H9 (cell line): Measurements from ENCODE around the gene GRID1. TPM values are rescaled to one million over a fixed set of nuclear protein-coding genes. Genes with fewer than 3 reads are reported as not detected.

Experiments
- DNase-seq: peaks from one replicate; pipeline ENCODE4 v3.0.0-alpha.2; 2017
- H2AFZ ChIP-seq: one replicate; pipeline ENCODE4 v1.6.1; 2013; ENCODE audit warnings: mild to moderate bottlenecking, low read length, control low read depth, moderate library complexity
- H2AK5ac ChIP-seq: 2 replicates; pipeline ENCODE4 v1.6.1; 2013; ENCODE audit warnings: low read length, control low read depth, mixed read lengths; ENCODE audit not compliant: insufficient read length
- H2BK120ac ChIP-seq: one replicate; pipeline ENCODE4 v1.6.1; 2013; ENCODE audit warnings: low read depth, mild to moderate bottlenecking, low read length, control low read depth, inconsistent platforms; ENCODE audit not compliant: poor library complexity, severe bottlenecking
- H2BK12ac ChIP-seq: 2 replicates; pipeline ENCODE4 v1.6.1; 2013; ENCODE audit warnings: low read length, control low read depth, mixed read lengths, low read depth; ENCODE audit not compliant: insufficient read length
- H2BK15ac ChIP-seq: 2 replicates; pipeline ENCODE4 v1.6.1; 2013; ENCODE audit warnings: low read depth, low read length, control low read depth
- H2BK20ac ChIP-seq: one replicate; pipeline ENCODE4 v1.6.1; 2013; ENCODE audit warnings: low read depth, mild to moderate bottlenecking, low read length, control low read depth, inconsistent platforms; ENCODE audit not compliant: poor library complexity, severe bottlenecking
- H2BK5ac ChIP-seq: 2 replicates; pipeline ENCODE4 v1.6.1; 2013; ENCODE audit warnings: low read length, control low read depth, mixed read lengths; ENCODE audit not compliant: insufficient read length
- H3K14ac ChIP-seq: 2 replicates; pipeline ENCODE4 v1.6.1; 2013; ENCODE audit warnings: low read length, control low read depth; ENCODE audit not compliant: insufficient read depth
- H3K18ac ChIP-seq: 2 replicates; pipeline ENCODE4 v1.6.1; 2013; ENCODE audit warnings: low read depth, mild to moderate bottlenecking, mixed read lengths, low read length, control low read depth; ENCODE audit not compliant: insufficient read length
- H3K23ac ChIP-seq: 2 replicates; pipeline ENCODE4 v1.6.1; 2013; ENCODE audit warnings: low read length, control low read depth, mixed read lengths, low read depth; ENCODE audit not compliant: insufficient read length
- H3K23me2 ChIP-seq: 2 replicates; pipeline ENCODE4 v1.6.1; 2013; ENCODE audit warnings: low read depth, mild to moderate bottlenecking, mixed read lengths, low read length, control low read depth; ENCODE audit not compliant: insufficient read length, poor library complexity, severe bottlenecking
- H3K27ac ChIP-seq: 2 replicates; pipeline ENCODE4 v1.5.1; 2013; ENCODE audit warnings: low read length, control low read depth, mixed read lengths, low read depth; ENCODE audit not compliant: insufficient read length
- H3K27me3 ChIP-seq: 2 replicates; pipeline ENCODE4 v1.6.1; 2013; ENCODE audit warnings: low read length, control low read depth, inconsistent platforms; ENCODE audit not compliant: insufficient read depth
- H3K4ac ChIP-seq: 2 replicates; pipeline ENCODE4 v1.6.1; 2013; ENCODE audit warnings: low read depth, mild to moderate bottlenecking, control low read depth, inconsistent platforms, low read length, moderate library complexity
- H3K4me1 ChIP-seq: 2 replicates; pipeline ENCODE4 v1.6.1; 2013; ENCODE audit warnings: low read length, control low read depth, inconsistent platforms; ENCODE audit not compliant: insufficient read depth
- H3K4me2 ChIP-seq: 2 replicates; pipeline ENCODE4 v1.6.1; 2013; ENCODE audit warnings: low read length, control low read depth, mixed read lengths; ENCODE audit not compliant: insufficient read length, insufficient read depth
- H3K56ac ChIP-seq: 2 replicates; pipeline ENCODE4 v1.6.1; 2013; ENCODE audit warnings: low read depth, mild to moderate bottlenecking, mixed read lengths, low read length, control low read depth; ENCODE audit not compliant: insufficient read length
- H3K79me1 ChIP-seq: 2 replicates; pipeline ENCODE4 v1.6.1; 2013; ENCODE audit warnings: low read depth, mild to moderate bottlenecking, moderate library complexity, low read length, control low read depth, inconsistent platforms; ENCODE audit not compliant: insufficient read depth, poor library complexity, severe bottlenecking
- H3K79me2 ChIP-seq: 2 replicates; pipeline ENCODE4 v1.6.1; 2013; ENCODE audit warnings: low read length, control low read depth, inconsistent platforms; ENCODE audit not compliant: insufficient read depth
- H3K9ac ChIP-seq: 2 replicates; pipeline ENCODE4 v1.6.1; 2013; ENCODE audit warnings: low read length, control low read depth, mixed read lengths; ENCODE audit not compliant: insufficient read length; ENCODE audit errors: extremely low read depth
- H3K9me3 ChIP-seq: one replicate; pipeline ENCODE4 v1.6.1; 2013; ENCODE audit warnings: low read depth, low read length, inconsistent platforms; ENCODE audit not compliant: control insufficient read depth
- H3T11ph ChIP-seq: one replicate; pipeline ENCODE4 v1.6.1; 2013; ENCODE audit warnings: mild to moderate bottlenecking, low read length, control low read depth, inconsistent platforms
- H4K20me1 ChIP-seq: one replicate; pipeline ENCODE4 v1.6.1; 2013; ENCODE audit not compliant: control insufficient read depth, insufficient read length, insufficient read depth
- H4K5ac ChIP-seq: 2 replicates; pipeline ENCODE4 v1.6.1; 2013; ENCODE audit warnings: low read depth, mild to moderate bottlenecking, mixed read lengths, low read length, control low read depth; ENCODE audit not compliant: insufficient read length
- H4K8ac ChIP-seq: replicated peaks from 2 replicates; pipeline ENCODE4 v1.6.1; 2013; ENCODE audit warnings: low read length, control low read depth, mixed read lengths, low read depth; ENCODE audit not compliant: insufficient read length
- H4K91ac ChIP-seq: 2 replicates; pipeline ENCODE4 v1.6.1; 2013; ENCODE audit warnings: low read depth, mild to moderate bottlenecking, moderate library complexity, mixed read lengths, low read length, control low read depth; ENCODE audit not compliant: insufficient read length
- H3K27ac Mint-ChIP-seq, 3 experiments: 2 replicates in 2 of 3; 3 replicates in 1 of 3; pipeline ENCODE4 v1.8.0; 2020 to 2021; ENCODE audit warnings: mixed read lengths in 3 of 3, mild to moderate bottlenecking in 1 of 3, moderate library complexity in 1 of 3
- H3K27me3 Mint-ChIP-seq: 2 replicates; pipeline ENCODE4 v1.8.0; 2021; ENCODE audit warnings: low read depth, mild to moderate bottlenecking, moderate library complexity, mixed read lengths
- H3K36me3 Mint-ChIP-seq, 3 experiments: 2 replicates in 2 of 3; 3 replicates in 1 of 3; pipeline ENCODE4 v1.8.0; 2020 to 2021; ENCODE audit warnings: low read depth in 3 of 3, mixed read lengths in 3 of 3; ENCODE audit not compliant: insufficient read depth in 1 of 3
- H3K4me1 Mint-ChIP-seq, 2 experiments: 2 replicates each; pipeline ENCODE4 v1.8.0; 2020; ENCODE audit warnings: mixed read lengths in 2 of 2
- H3K4me3 Mint-ChIP-seq, 2 experiments: 2 replicates in 1 of 2; 3 replicates in 1 of 2; pipeline ENCODE4 v1.8.0; 2020 to 2021; ENCODE audit warnings: mild to moderate bottlenecking in 2 of 2, mixed read lengths in 2 of 2, moderate library complexity in 1 of 2
- H3K9me3 Mint-ChIP-seq, 2 experiments: 2 replicates in 1 of 2; 3 replicates in 1 of 2; pipeline ENCODE4 v1.8.0; 2020; ENCODE audit warnings: mild to moderate bottlenecking in 2 of 2, mixed read lengths in 2 of 2, moderate library complexity in 1 of 2
- WGBS: extraction: QIAGEN DNeasy Blood & Tissue Kit; methylation state at CpG from one replicate; pipeline ENCODE4 v1.1.7; 2013; ENCODE audit warnings: missing lambda C conversion rate, low lambda C conversion rate, mixed read lengths; ENCODE audit not compliant: insufficient read length; ENCODE audit errors: extremely low coverage; 5-methylcytosine and 5-hydroxymethylcytosine counted together
- total RNA-seq: library from RNA; stranded (reverse); gene quantifications from 2 replicates; pipeline ENCODE4 v1.2.1, GENCODE V29; 2021
- TF ChIP-seq, protein P1 (sequence below): fragments of 200-600 bp; sonication (generic); conservative IDR thresholded peaks from 3 replicates; pipeline ENCODE4 v1.8.0; 2021; ENCODE audit warnings: antibody characterized with exemption, mild to moderate bottlenecking

Gene GRID1
- total RNA-seq, 1 experiment from 2014 or later: 0.35 TPM

- no peak overlapping the region for H3K14ac ChIP-seq
- Mint-ChIP-seq H3K27ac (no peak overlapping the region), H3K27me3 (no peaks in the 10 kb centered on the region), H3K36me3 (no peaks in the 10 kb centered on the region), H3K9me3 (no peaks in the 10 kb centered on the region; a peak in 1 of 5 replicates), H3K4me3 (no peak overlapping the region), H3K4me1 (peaks cover 13 to 21% of the 10 kb centered on the region in 2 experiments)
- no peak overlapping the region for H3K23ac ChIP-seq
- no peaks in the 10 kb centered on the region for H4K20me1 ChIP-seq
- no CpG with 5 or more reads among the region's 9 CpGs for WGBS
- no peaks in the 10 kb centered on the region for H3K79me1 ChIP-seq
- no peak overlapping the region for H3T11ph ChIP-seq
- no peak overlapping the region for H2AFZ ChIP-seq
- no peak overlapping the region for H3K27ac ChIP-seq
- H3K27me3 ChIP-seq: no peaks in the 10 kb centered on the region
- TF ChIP-seq, protein P1, sequence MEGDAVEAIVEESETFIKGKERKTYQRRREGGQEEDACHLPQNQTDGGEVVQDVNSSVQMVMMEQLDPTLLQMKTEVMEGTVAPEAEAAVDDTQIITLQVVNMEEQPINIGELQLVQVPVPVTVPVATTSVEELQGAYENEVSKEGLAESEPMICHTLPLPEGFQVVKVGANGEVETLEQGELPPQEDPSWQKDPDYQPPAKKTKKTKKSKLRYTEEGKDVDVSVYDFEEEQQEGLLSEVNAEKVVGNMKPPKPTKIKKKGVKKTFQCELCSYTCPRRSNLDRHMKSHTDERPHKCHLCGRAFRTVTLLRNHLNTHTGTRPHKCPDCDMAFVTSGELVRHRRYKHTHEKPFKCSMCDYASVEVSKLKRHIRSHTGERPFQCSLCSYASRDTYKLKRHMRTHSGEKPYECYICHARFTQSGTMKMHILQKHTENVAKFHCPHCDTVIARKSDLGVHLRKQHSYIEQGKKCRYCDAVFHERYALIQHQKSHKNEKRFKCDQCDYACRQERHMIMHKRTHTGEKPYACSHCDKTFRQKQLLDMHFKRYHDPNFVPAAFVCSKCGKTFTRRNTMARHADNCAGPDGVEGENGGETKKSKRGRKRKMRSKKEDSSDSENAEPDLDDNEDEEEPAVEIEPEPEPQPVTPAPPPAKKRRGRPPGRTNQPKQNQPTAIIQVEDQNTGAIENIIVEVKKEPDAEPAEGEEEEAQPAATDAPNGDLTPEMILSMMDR: no peak
- H3K9me3 ChIP-seq: no peaks in the 10 kb centered on the region
- H3K4ac ChIP-seq: no peak overlapping the region
- no peak overlapping the region for H2BK5ac ChIP-seq
- H3K4me1 ChIP-seq: no peaks in the 10 kb centered on the region
- no peak overlapping the region for H2AK5ac ChIP-seq
- H3K4me2 ChIP-seq: no peak overlapping the region
- H3K18ac ChIP-seq: no peak overlapping the region
- H4K8ac ChIP-seq: no peak overlapping the region
- no peak overlapping the region for H4K5ac ChIP-seq
- H4K91ac ChIP-seq: no peak overlapping the region
- H2BK120ac ChIP-seq: no peak overlapping the region
- H2BK15ac ChIP-seq: no peak overlapping the region
- no peaks in the 10 kb centered on the region for H3K23me2 ChIP-seq
- H3K9ac ChIP-seq: no peak overlapping the region
- no peak overlapping the region for H2BK20ac ChIP-seq
- DNase-seq: no peak
- no peaks in the 10 kb centered on the region for H3K79me2 ChIP-seq
- no peak overlapping the region for H2BK12ac ChIP-seq
- no peak overlapping the region for H3K56ac ChIP-seq
These were observed 212.8 kb downstream of the GRID1 start for GRCh38 chr10:86153751-86154150.
